Liver (tissue), 9 donors: ENCODE measurements around the gene YPEL5. TPM values are rescaled to one million over a fixed set of nuclear protein-coding genes. Genes with fewer than 3 reads are reported as not detected.

Experiments used
- DNase-seq: peaks from one replicate; pipeline ENCODE4 v3.0.0-alpha.2; 2017; ENCODE audit warnings: low spot score
- H3K27ac ChIP-seq, 2 donors: one replicate each; pipeline ENCODE4 v1.7.0; 2013; ENCODE audit warnings: inconsistent platforms in 2 of 2, low read length in 2 of 2, control low read depth in 1 of 2, low read depth in 1 of 2, mild to moderate bottlenecking in 1 of 2
- H3K27me3 ChIP-seq, 4 donors: one replicate each; pipeline versions ENCODE4 v1.6.1 to v1.7.0; 2013; ENCODE audit warnings: low read length in 3 of 4, inconsistent platforms in 1 of 4, mild to moderate bottlenecking in 1 of 4, moderate library complexity in 1 of 4; ENCODE audit not compliant: control insufficient read depth in 4 of 4, insufficient read depth in 4 of 4
- H3K36me3 ChIP-seq, 4 donors: one replicate each; pipeline versions ENCODE4 v1.6.1 to v1.7.0; 2013; ENCODE audit warnings: low read length in 3 of 4, mild to moderate bottlenecking in 3 of 4, low read depth in 1 of 4, moderate library complexity in 1 of 4; ENCODE audit not compliant: control insufficient read depth in 4 of 4, insufficient read depth in 3 of 4
- H3K4me1 ChIP-seq, 4 donors: one replicate each; pipeline versions ENCODE4 v1.6.1 to v1.7.0; 2013; ENCODE audit warnings: low read length in 3 of 4, mild to moderate bottlenecking in 3 of 4, moderate library complexity in 1 of 4; ENCODE audit not compliant: control insufficient read depth in 4 of 4, insufficient read depth in 4 of 4
- H3K4me3 ChIP-seq, 3 donors: one replicate each; pipeline versions ENCODE4 v1.6.1 to v1.7.0; 2013; ENCODE audit warnings: low read length in 3 of 3, control low read depth in 1 of 3, low read depth in 1 of 3, mild to moderate bottlenecking in 1 of 3
- H3K9ac ChIP-seq, 2 donors: one replicate each; pipeline ENCODE4 v1.7.0; 2013; ENCODE audit warnings: low read length in 2 of 2, mild to moderate bottlenecking in 2 of 2, moderate library complexity in 2 of 2, control low read depth in 1 of 2, low read depth in 1 of 2
- H3K9me3 ChIP-seq, 4 donors: one replicate each; pipeline versions ENCODE4 v1.6.1 to v1.7.0; 2013; ENCODE audit warnings: low read length in 3 of 4; ENCODE audit not compliant: control insufficient read depth in 4 of 4
- ATF3 ChIP-seq: IDR thresholded peaks from 2 replicates; pipeline ENCODE4 v1.6.1; 2016; ENCODE audit warnings: antibody characterized with exemption
- EGR1 ChIP-seq, 2 donors: IDR thresholded peaks; 2 replicates each; pipeline ENCODE4 v1.6.1; 2016 to 2018; ENCODE audit warnings: antibody characterized with exemption in 2 of 2, low read depth in 2 of 2
- FOXA1 ChIP-seq: IDR thresholded peaks from 2 replicates; pipeline ENCODE4 v1.6.1; 2016; ENCODE audit warnings: antibody characterized with exemption
- FOXA2 ChIP-seq: IDR thresholded peaks from 2 replicates; pipeline ENCODE4 v1.6.1; 2016; ENCODE audit warnings: antibody characterized with exemption
- GABPA ChIP-seq, 2 donors: IDR thresholded peaks in 1 of 2; conservative IDR thresholded peaks in 1 of 2; 2 replicates each; pipeline ENCODE4 v1.6.1; 2016; ENCODE audit warnings: antibody characterized with exemption in 2 of 2, mild to moderate bottlenecking in 1 of 2, moderate library complexity in 1 of 2
- HNF4A ChIP-seq, 2 donors: conservative IDR thresholded peaks; 2 replicates each; pipeline ENCODE4 v1.6.1; 2016; ENCODE audit warnings: antibody characterized with exemption in 2 of 2, mild to moderate bottlenecking in 2 of 2
- HNF4G ChIP-seq: IDR thresholded peaks from 2 replicates; pipeline ENCODE4 v1.6.1; 2016; ENCODE audit warnings: antibody characterized with exemption
- JUND ChIP-seq, 2 donors: IDR thresholded peaks; 2 replicates each; pipeline ENCODE4 v1.6.1; 2016; ENCODE audit warnings: antibody characterized with exemption in 2 of 2
- MAX ChIP-seq: IDR thresholded peaks from 2 replicates; pipeline ENCODE4 v1.6.1; 2016; ENCODE audit warnings: antibody characterized with exemption
- NR2F2 ChIP-seq: IDR thresholded peaks from 2 replicates; pipeline ENCODE4 v1.6.1; 2016; ENCODE audit warnings: antibody characterized with exemption
- RAD21 ChIP-seq, 2 donors: IDR thresholded peaks; 2 replicates each; pipeline ENCODE4 v1.6.1; 2016; ENCODE audit warnings: antibody characterized with exemption in 2 of 2, mild to moderate bottlenecking in 2 of 2
- RXRA ChIP-seq, 2 donors: IDR thresholded peaks; 2 replicates each; pipeline ENCODE4 v1.6.1; 2017 to 2018; ENCODE audit warnings: antibody characterized with exemption in 2 of 2, mild to moderate bottlenecking in 1 of 2
- SP1 ChIP-seq: IDR thresholded peaks from 2 replicates; pipeline ENCODE4 v1.6.1; 2018; ENCODE audit warnings: antibody characterized with exemption, mild to moderate bottlenecking
- TAF1 ChIP-seq: conservative IDR thresholded peaks from 2 replicates; pipeline ENCODE4 v1.6.1; 2016; ENCODE audit warnings: antibody characterized with exemption, mild to moderate bottlenecking
- YY1 ChIP-seq: IDR thresholded peaks from 2 replicates; pipeline ENCODE4 v1.6.1; 2016; ENCODE audit warnings: antibody characterized with exemption, mild to moderate bottlenecking
- ZBTB33 ChIP-seq: IDR thresholded peaks from 2 replicates; pipeline ENCODE4 v1.6.1; 2016; ENCODE audit warnings: antibody characterized with exemption
- WGBS: extraction: QIAGEN DNeasy Blood & Tissue Kit; methylation state at CpG from one replicate; pipeline ENCODE4 v1.1.7; 2013; 5-methylcytosine and 5-hydroxymethylcytosine counted together
- polyA plus RNA-seq, 2 donors: library from polyadenylated mRNA; stranded (reverse) in 1 of 2; unstranded in 1 of 2; fragments of 200-250 nt in 1 of 2; fragments of >200 nt in 1 of 2; fragmentation: Nextera tagmentation in 1 of 2; extraction: Ambion mirVana in 1 of 2; gene quantifications; one replicate each; pipeline versions ENCODE4 v1.2.1 to v1.2.3, GENCODE V29; 2013 to 2015
- total RNA-seq, 2 donors: library from RNA; depleted of rRNA; stranded (reverse); fragments of >200 nt; gene quantifications; one replicate each; pipeline ENCODE4 v1.2.3, GENCODE V29; 2014
- TF ChIP-seq, protein P1 (sequence below): fragments of 150-350 bp; IDR thresholded peaks from 2 replicates; pipeline ENCODE4 v1.5.1; 2017; ENCODE audit warnings: improper control_type of control experiment, low read depth, low read length; ENCODE audit not compliant: missing input control
- TF ChIP-seq, protein P2 (sequence below): IDR thresholded peaks from 2 replicates; pipeline ENCODE4 v1.6.1; 2016; ENCODE audit warnings: antibody characterized with exemption, mild to moderate bottlenecking
- donor health status: healthy.
- donor health status: healthy.
- donor health status: healthy.
- donor health status: healthy.
- donor health status: healthy.

The YPEL5 gene
- total and polyA plus RNA-seq, 4 donors, result 20.4 to 62.8 (median 36.5) TPM

DNA sequence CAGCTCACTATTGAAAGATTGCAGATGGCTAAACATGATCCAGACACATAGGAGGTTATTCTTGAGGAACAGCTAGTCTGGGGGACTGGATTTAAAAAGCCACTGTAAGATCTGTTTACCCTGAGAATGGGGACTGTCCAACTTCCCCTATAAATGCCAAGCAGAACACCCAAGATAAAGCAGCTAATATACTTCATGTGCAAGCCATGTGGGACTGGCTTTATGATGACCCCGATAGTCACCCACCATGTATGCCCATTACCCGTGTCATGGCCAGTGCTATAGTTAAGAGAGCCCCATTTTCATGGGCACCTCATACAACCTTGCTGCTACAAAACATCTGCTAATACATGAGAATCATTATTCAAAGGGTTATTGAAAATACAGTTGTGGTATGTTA is 16.0 kb downstream of the YPEL5 start:
- H3K4me3 ChIP-seq, result no peak overlapping the region
- H3K9ac ChIP-seq, result no peak overlapping the region
- 96% methylated on average over 2 of the region's 2 CpGs for WGBS
- H3K36me3 ChIP-seq, result peaks cover 0 to 31% (median 15%) of the 10 kb centered on the region in 4 donors
- H3K4me1 ChIP-seq, result peaks cover 2 to 23% (median 12%) of the 10 kb centered on the region in 4 donors
- no peaks in the 10 kb centered on the region for H3K9me3 ChIP-seq
- no peaks in the 10 kb centered on the region for H3K27me3 ChIP-seq
- TF ChIP-seq RAD21 (IDR thresholded peaks at IDR 0.05), result no peak
- TF ChIP-seq NR2F2, result no peak
- no peak for TF ChIP-seq ATF3
- no peak for TF ChIP-seq ZBTB33
- no peak for TF ChIP-seq JUND (IDR thresholded peaks at IDR 0.05)
- TF ChIP-seq RXRA (IDR thresholded peaks at IDR 0.05), result no peak
- TF ChIP-seq YY1, result no peak
- no peak for TF ChIP-seq MAX
- no peak for TF ChIP-seq TAF1
- TF ChIP-seq EGR1 (IDR thresholded peaks at IDR 0.05; ENCODE audit: low read depth in 2 of 2), result no peak
- TF ChIP-seq HNF4A (conservative IDR thresholded peaks at IDR 0.05), result no peak
- no peak for TF ChIP-seq FOXA2
- no peak for TF ChIP-seq HNF4G
- no peak overlapping the region for H3K27ac ChIP-seq
- DNase-seq, result no peak

DNA sequence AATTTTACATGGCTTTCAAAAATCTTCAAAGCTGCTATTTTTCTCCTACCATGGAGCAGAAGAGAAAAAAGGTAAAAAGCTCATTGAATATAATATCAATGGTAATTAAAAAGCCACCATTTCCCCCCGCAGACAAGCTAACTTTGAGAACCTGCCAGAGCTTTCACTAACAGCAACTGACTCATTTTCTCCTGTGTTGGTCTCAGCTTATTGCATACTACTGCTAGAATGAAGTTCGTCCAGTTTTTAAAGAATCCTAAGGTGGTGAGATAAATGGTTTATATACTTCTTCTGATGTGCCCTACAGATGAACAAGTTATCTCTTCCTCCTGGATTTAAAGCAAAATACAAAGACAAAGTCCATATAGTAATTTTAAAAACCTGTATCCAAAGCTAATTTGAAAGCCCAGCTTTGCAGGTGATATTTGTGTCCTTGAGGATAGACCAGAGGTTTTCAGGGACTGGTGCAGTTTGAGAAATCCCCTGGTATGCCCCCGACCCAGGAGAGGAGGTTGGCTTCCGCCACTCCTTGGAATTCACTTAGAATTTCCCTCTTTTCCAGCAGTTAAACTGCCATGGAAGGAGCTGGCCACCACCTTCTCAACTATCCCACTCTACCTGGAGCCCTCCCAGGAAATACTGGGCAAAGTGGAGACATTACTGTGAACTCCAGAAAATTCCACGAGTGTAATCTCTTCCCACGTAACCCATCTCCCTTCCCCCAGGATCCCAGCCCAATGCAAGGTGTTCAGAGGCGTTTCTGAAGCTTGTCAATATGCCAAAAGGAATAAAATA is 17.5 kb downstream of the YPEL5 start:
- peaks cover 0 to 10% (median 5%) of the 10 kb centered on the region in 4 donors for H3K4me1 ChIP-seq
- DNase-seq, result no peak
- no peak overlapping the region for H3K27ac ChIP-seq
- H3K4me3 ChIP-seq, result no peak overlapping the region
- H3K36me3 ChIP-seq, result peaks cover 0 to 17% (median 4%) of the 10 kb centered on the region in 4 donors
- WGBS, result 44% methylated on average over 7 of the region's 7 CpGs
- TF ChIP-seq TAF1, result no peak
- TF ChIP-seq FOXA1, result no peak
- TF ChIP-seq RXRA (IDR thresholded peaks at IDR 0.05), result no peak
- TF ChIP-seq RAD21 (IDR thresholded peaks at IDR 0.05), result no peak
- TF ChIP-seq YY1, result no peak
- no peak for TF ChIP-seq ZBTB33
- no peak for TF ChIP-seq MAX
- no peak for TF ChIP-seq ATF3
- TF ChIP-seq SP1, result no peak
- no peak for TF ChIP-seq GABPA (IDR thresholded peaks at IDR 0.05 in 1 of 2, conservative IDR thresholded peaks at IDR 0.05 in 1 of 2)
- no peak for TF ChIP-seq HNF4G
- TF ChIP-seq EGR1 (IDR thresholded peaks at IDR 0.05; ENCODE audit: low read depth in 2 of 2), result no peak
- TF ChIP-seq, protein P1, sequence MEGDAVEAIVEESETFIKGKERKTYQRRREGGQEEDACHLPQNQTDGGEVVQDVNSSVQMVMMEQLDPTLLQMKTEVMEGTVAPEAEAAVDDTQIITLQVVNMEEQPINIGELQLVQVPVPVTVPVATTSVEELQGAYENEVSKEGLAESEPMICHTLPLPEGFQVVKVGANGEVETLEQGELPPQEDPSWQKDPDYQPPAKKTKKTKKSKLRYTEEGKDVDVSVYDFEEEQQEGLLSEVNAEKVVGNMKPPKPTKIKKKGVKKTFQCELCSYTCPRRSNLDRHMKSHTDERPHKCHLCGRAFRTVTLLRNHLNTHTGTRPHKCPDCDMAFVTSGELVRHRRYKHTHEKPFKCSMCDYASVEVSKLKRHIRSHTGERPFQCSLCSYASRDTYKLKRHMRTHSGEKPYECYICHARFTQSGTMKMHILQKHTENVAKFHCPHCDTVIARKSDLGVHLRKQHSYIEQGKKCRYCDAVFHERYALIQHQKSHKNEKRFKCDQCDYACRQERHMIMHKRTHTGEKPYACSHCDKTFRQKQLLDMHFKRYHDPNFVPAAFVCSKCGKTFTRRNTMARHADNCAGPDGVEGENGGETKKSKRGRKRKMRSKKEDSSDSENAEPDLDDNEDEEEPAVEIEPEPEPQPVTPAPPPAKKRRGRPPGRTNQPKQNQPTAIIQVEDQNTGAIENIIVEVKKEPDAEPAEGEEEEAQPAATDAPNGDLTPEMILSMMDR, result no peak
- TF ChIP-seq FOXA2, result no peak
- no peak for TF ChIP-seq JUND (IDR thresholded peaks at IDR 0.05)
- TF ChIP-seq, protein P2, sequence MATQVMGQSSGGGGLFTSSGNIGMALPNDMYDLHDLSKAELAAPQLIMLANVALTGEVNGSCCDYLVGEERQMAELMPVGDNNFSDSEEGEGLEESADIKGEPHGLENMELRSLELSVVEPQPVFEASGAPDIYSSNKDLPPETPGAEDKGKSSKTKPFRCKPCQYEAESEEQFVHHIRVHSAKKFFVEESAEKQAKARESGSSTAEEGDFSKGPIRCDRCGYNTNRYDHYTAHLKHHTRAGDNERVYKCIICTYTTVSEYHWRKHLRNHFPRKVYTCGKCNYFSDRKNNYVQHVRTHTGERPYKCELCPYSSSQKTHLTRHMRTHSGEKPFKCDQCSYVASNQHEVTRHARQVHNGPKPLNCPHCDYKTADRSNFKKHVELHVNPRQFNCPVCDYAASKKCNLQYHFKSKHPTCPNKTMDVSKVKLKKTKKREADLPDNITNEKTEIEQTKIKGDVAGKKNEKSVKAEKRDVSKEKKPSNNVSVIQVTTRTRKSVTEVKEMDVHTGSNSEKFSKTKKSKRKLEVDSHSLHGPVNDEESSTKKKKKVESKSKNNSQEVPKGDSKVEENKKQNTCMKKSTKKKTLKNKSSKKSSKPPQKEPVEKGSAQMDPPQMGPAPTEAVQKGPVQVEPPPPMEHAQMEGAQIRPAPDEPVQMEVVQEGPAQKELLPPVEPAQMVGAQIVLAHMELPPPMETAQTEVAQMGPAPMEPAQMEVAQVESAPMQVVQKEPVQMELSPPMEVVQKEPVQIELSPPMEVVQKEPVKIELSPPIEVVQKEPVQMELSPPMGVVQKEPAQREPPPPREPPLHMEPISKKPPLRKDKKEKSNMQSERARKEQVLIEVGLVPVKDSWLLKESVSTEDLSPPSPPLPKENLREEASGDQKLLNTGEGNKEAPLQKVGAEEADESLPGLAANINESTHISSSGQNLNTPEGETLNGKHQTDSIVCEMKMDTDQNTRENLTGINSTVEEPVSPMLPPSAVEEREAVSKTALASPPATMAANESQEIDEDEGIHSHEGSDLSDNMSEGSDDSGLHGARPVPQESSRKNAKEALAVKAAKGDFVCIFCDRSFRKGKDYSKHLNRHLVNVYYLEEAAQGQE, result no peak
- no peak for TF ChIP-seq NR2F2
- no peak for TF ChIP-seq HNF4A (conservative IDR thresholded peaks at IDR 0.05)
- no peaks in the 10 kb centered on the region for H3K27me3 ChIP-seq
- H3K9ac ChIP-seq, result no peak overlapping the region
- H3K9me3 ChIP-seq, result no peaks in the 10 kb centered on the region
